SKM-1 (cell line): ENCODE results near the gene CMTM2.
"Not testable (repeated sequence)": the region's sequence is repeated elsewhere in the genome, so short reads cannot be mapped to it uniquely, and the experiment has no call there.

Experiments
- DNase-seq: peaks from one replicate; lab custom pipeline; 2025; ENCODE audit not compliant: unreplicated experiment; lab: John Stamatoyannopoulos, UW

The CMTM2 gene

GRCh38 chr16:66605979-66606751, 26.9 kb downstream of the CMTM2 start:
- no peak for DNase-seq

GRCh38 chr16:66608241-66609138, 29.2 kb downstream of the CMTM2 start:
- peak; percentile 73 for DNase-seq

GRCh38 chr16:66609139-66609510, 29.9 kb downstream of the CMTM2 start:
- no peak for DNase-seq

GRCh38 chr16:66610111-66610820, 31.0 kb downstream of the CMTM2 start:
- no peak for DNase-seq

- DNase-seq = not testable (repeated sequence)
Observed at GRCh38 chr16:66611911-66612310, 32.6 kb downstream of the CMTM2 start.

GRCh38 chr16:66612422-66612821, 33.2 kb downstream of the CMTM2 start:
- no peak for DNase-seq

- DNase-seq = no peak
Observed at GRCh38 chr16:66614161-66614802, 35.0 kb downstream of the CMTM2 start.

- no peak for DNase-seq
Observed at GRCh38 chr16:66616169-66616568, 36.9 kb downstream of the CMTM2 start.

GRCh38 chr16:66616592-66616991, 37.3 kb downstream of the CMTM2 start:
- DNase-seq = no peak

GRCh38 chr16:66617010-66617434, 37.8 kb downstream of the CMTM2 start:
- DNase-seq = no peak

GRCh38 chr16:66617728-66618127, 38.5 kb downstream of the CMTM2 start:
- DNase-seq = no peak

GRCh38 chr16:66618588-66619375, 39.5 kb downstream of the CMTM2 start:
- no peak for DNase-seq

- peak; percentile 30 for DNase-seq
Observed at GRCh38 chr16:66619534-66620428, 40.5 kb downstream of the CMTM2 start.

GRCh38 chr16:66620429-66620795, 41.1 kb downstream of the CMTM2 start:
- no peak for DNase-seq

- no peak for DNase-seq
Observed at GRCh38 chr16:66621973-66622372, 42.7 kb downstream of the CMTM2 start.

GRCh38 chr16:66622863-66623262, 43.6 kb downstream of the CMTM2 start:
- DNase-seq = no peak

- no peak for DNase-seq
Observed at GRCh38 chr16:66623755-66624154, 44.5 kb downstream of the CMTM2 start.

- not testable (repeated sequence) for DNase-seq
Observed at GRCh38 chr16:66627611-66628378, 48.5 kb downstream of the CMTM2 start.
